ENCODE data around the gene MOCS1.
"Not testable (repeated sequence)": the region's sequence is repeated elsewhere in the genome, so short reads cannot be mapped to it uniquely, and the experiment has no call there.

MOCS1 gene

GRCh38 chr6:39934131-39934757 lies at the start of gene MOCS1:
TSS of gene MOCS1 (minus strand) at chr6:39934462. CDS start at chr6:39934417, 45 bp downstream.
- no peak for DNase-seq

DNA sequence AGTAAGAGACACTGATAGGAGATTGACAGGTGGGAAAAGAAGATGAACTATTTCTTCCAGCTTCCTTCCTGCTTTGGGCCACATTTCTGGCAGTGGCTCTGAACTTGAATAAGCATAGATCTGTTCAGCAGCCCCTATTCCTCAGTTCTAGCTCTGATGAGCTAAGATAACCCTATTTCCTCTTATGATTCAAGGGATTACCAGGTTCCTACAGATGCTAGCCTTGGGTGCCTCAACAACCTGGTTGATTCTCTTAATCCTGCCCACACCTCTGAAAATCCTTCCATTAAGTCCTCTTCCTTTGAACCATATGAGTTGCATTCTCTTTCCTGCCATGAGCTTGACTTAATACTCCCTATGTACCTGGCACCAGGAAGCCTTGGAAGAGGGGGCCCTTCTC lies 49.8 kb upstream of the MOCS1 start:
- no peak for DNase-seq

DNA sequence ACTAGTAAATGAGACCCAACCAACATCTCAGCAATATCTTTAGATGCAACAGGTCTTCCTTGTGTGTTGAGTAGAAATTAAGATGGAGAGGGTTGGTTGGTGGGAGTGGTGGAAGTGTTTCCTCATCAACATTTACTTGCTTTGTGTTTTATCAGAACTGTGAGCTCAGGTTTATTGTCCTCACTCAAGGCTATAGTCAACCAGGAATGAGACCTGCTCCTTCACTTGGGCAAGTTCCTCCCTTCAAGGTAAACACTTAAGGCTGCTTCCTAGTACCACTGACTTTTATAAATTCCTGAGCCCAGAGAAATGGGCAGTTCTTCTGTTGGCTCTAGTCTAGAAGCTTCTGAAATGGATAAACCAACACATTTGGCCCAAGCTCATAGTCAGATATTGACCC lies 48.9 kb upstream of the MOCS1 start:
- DNase-seq, result no peak

DNA sequence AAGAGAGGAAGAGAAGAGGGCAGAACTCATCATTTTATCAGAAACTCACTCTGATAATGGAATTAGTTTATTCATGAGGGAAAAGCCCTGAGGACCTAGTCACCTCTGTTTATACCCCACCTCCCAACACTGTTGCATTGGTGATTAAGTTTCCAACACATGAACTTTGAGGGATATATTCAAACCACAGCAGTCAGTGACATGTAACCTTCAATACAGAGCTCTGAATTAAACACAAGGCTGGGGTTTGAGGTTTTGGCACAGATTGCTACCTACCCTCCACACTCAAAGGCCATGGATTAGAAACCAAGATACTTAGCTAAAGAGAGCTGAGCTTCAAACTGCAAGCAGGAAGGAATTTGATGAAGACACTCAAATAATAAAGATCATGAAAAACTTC lies 48.5 kb upstream of the MOCS1 start:
- DNase-seq, result no peak

DNA sequence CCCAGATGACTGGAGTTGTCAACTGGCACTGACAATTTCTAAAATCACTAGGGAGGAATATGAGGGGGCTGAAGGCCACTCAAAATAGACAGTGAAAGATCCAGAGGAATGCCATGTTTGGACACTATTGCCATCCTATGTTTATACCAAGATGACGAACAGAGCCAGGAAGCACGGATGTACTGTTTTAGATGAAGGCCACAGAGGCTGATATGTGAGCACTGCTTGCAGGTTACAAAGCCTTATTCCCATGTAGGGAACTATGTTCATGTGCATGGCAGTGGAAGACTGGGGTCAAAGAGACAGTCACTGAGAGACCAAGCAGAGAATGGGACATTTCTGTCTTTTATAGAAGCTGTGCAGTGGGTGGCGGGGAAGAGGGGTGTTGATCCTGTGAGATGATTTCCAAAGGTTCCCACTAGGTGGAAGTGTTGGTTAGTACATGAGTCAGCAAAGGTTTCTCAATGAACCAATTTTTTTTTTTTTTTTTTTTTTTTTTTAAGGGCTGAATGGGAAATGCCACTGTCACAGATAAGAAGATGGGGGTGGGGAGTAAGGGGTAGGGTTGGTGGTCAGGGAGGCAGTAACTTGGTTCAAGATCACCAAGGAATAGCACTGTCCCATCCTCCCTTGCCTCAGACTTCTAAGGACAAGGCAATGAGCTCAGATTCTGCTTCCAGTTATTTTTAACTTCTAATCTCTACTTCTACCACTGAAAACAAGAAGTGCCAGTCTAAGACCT lies 46.7 kb upstream of the MOCS1 start:
- DNase-seq, result no peak

DNA sequence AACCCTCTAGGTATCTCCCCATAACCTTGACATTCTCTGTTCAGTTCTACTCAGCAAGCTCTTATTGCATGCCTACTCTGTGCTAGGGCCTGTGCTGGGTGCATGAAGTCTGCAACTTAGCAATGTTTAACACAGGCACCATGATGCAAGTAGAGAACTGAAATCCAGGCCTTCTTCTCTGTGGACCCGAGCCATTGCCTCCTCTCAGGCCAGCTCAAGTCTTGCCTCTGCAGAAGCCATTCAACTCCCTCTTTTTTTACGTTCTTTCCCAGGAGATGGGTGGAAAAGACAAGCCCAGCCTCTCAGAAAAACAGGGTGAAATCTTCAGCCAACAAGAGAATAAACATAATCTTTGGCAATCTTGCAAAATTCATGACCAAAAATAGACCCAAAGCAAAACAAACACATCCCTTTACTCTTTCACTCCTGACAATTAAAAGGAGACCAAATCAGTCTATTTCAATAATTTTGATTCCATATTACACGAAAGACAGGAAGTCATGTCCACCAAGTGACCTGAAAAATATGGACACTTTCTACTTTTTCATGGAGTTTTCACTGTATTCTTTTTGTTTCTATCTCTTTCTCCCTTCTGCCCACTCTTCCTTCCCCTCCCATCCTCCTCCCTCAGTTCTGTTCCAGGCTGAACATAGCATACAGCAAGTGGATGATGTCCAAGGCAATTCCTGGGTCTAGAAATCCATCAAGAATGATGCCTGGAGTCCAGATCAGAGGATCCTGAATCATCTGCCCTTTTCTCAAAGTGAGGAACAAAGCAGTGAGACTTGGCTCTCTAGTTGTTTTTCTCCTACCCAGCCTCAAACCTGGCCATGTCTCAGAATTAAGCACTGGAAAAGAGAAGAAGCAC lies 45.4 kb upstream of the MOCS1 start:
- DNase-seq, result no peak

DNA sequence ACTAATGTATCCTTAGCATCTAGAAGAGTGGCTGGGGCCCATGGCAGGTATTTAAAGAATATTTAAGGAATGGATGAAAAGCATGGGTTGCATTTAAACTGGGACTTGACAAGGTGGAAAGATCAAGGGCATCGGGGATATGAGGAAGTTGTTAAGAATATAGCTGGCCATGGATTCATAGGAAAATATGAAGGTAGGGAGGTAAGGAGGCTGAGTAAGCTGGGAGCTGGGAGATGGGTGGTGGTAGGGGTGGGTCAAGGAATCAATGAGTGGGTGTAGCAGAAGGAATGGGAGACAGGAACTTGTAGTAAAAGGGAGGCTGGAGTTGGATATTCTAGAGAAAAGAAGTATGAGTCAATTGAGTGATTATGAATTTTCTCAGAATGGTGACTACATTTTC lies 44.0 kb upstream of the MOCS1 start:
- no peak for DNase-seq

- DNase-seq, result no peak
Observed at GRCh38 chr6:39973661-39974060, 39.4 kb upstream of the MOCS1 start.

- not testable (repeated sequence) for DNase-seq
Observed at GRCh38 chr6:39972717-39973116, 38.5 kb upstream of the MOCS1 start.

DNA sequence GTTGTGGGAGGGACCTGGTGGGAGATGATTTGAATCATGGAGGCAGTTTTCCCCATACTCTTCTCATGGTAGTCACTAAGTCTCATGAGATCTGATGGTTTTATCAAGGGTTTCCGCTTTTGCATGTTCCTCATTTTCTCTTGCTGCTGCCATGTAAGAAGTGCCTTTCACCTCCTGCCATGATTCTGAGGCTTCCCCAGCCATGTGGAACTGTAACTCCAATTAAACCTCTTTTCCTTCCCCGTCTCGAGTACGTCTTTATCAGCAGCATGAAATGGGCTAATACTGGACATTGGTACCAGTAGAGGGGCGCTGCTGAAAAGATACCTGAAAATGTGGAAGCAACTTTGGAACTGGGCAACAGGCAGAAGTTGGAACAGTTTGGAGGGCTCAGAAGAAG lies 36.9 kb upstream of the MOCS1 start:
- not testable (repeated sequence) for DNase-seq

GRCh38 chr6:39965751-39966150 lies 31.5 kb upstream of the MOCS1 start:
- no peak for DNase-seq

GRCh38 chr6:39964530-39964929 lies 30.3 kb upstream of the MOCS1 start:
- no peak for DNase-seq

GRCh38 chr6:39964094-39964493 lies 29.8 kb upstream of the MOCS1 start:
- no peak for DNase-seq

- DNase-seq, result no peak
Observed at GRCh38 chr6:39962831-39963230, 28.6 kb upstream of the MOCS1 start.

DNA sequence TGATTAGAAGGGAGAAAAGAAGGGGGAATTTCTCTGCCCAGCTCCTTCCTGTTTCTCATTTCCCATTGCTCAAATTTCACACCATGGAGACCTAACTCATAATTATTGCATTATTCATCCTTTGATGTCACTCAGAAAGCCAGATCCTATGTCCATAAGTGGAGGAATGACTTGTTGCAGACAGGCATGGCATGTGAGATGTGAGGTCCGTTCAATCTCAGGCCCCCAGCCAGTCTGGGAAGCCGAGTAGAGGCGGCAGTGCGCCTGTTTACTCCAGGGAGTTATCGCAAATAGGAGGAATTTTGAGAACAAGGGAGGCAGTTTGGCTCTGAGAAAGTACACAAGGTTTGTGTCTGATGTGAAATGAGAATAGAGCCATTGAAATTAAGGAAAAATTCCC lies 26.9 kb upstream of the MOCS1 start:
- DNase-seq, result no peak

DNA sequence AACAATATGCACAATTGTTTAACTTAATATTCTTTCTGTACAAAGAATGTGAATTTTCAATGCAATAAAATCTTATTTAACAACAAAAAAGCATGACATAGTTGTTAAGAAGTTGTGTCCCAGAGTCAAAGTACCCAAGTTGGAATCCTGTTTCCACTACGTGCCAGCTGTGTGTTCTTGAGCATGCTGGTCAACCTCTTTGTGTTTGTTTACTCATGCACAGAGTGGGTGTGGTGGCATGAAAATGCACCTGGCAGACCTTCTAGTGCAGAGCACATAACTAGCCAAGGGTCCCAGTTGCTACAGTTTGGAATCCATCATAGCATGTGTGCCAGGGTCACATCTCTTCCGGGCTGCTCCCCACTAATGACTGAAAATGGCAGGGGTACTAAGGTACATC lies 24.7 kb upstream of the MOCS1 start:
- DNase-seq, result no peak

DNA sequence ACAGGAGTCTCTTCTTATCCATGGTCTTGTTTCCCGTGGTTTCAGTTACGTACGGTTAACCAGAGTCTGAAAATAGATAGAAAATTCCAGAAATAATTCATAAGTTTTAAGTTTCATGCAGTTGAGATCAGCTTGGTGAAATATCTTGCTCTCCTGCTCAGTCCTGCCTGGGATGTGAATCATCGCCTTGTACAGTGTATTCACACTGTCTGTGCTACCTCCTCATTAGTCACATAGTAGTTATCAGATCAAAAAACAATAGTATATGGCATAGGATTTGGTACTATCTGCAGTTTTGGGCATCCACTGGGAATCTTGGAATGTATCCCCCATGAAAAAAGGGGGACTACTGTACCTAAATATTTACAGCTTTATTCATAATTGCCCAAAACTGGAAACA lies 22.7 kb upstream of the MOCS1 start:
- DNase-seq, result no peak

- no peak for DNase-seq
Observed at GRCh38 chr6:39953076-39953618, 18.9 kb upstream of the MOCS1 start.

DNA sequence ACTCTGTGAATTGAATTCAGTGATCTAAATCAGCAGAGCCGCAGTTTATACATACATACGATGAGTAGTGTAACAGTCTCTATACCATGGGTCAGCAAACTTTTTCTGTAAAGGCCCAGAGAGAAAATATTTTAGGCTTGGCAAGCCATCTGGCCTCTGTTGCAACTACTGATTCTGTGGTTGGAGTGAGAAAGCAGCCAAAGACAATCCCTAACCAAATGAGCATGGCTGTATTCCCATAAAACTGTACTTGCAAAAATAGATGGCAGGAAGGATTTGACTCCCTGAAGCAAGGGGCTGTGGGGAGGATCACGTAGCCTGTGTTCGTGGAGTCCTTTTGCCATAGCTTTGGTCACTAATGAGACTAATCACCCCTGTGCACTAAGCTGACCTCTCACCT lies 17.9 kb upstream of the MOCS1 start:
- DNase-seq, result no peak

DNA sequence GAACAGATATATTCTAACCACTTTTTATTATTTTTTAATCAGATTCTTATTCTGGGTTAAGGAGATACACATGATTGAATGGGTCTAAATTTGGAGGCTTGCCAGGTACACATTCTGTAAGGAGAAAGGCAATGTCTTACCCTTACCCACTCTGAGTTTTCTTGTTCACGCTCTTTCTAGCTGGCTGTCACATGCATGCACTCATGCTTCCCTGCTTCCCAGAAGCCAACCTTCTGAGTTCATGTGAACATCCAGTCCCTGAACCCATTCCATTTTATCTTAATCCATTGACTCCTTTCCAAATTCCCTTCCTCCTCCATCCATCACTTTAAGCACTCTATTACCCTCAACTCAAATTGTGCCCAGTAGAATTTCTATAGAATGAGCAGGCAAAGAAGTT lies 17.5 kb upstream of the MOCS1 start:
- DNase-seq, result no peak

GRCh38 chr6:39951191-39951590 lies 16.9 kb upstream of the MOCS1 start:
- DNase-seq, result no peak

GRCh38 chr6:39950125-39950720 lies 16.0 kb upstream of the MOCS1 start:
- no peak for DNase-seq

DNA sequence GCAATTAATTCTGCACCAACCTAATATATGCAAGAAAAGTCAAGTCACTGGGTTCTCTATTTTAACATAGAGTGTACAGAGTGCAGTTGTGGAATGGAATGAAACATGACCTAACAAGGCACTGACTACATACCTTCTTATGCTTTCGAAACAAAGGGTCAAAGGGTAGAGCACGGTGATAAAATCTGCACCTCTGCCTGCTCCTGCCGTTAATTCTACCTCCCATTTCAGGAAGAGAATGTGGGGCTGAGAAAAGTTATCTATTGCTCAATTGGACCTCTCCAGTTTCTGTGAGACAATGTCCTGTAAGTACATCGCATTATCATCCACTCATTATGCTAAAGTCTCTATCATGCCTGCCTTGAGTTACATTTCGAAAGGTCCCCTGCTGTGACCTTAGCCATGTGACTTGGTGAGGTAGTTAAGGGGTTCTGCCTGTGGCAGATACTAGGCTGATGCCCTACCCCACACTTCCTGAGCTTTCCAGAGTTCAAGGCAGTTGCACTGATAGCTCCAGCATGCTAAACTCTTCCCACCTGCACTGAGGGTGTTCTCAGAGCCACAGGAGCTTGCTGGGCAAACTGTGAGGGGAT lies 14.0 kb upstream of the MOCS1 start:
- DNase-seq, result no peak
